GM23338 (cell line): ENCODE measurements around the gene CDHR3. TPM values are rescaled to one million over a fixed set of nuclear protein-coding genes. Genes with fewer than 3 reads are reported as not detected.

Experiments
- ATAC-seq: fragments of 200-7000 bp; cut with Tn5 transposase; 3 replicates; pipeline ENCODE4 v1.9.1; 2020
- DNase-seq: peaks from one replicate; pipeline ENCODE4 v3.0.0-alpha.2; 2015; ENCODE audit warnings: low spot score
- H2AFZ ChIP-seq: fragments of 200-600 bp; sonication (generic); 2 replicates; pipeline ENCODE4 v1.8.0; 2016; ENCODE audit warnings: antibody characterized with exemption, mild to moderate bottlenecking, moderate library complexity
- H3F3A ChIP-seq: fragments of 200-600 bp; sonication (generic); replicated peaks from 2 replicates; pipeline ENCODE4 v1.8.0; 2017; ENCODE audit warnings: antibody characterized with exemption, mixed run types, low read depth
- H3K27ac ChIP-seq: fragments of 200-600 bp; sonication (generic); 2 replicates; pipeline ENCODE4 v1.6.1; 2016; ENCODE audit warnings: low read depth
- H3K27me3 ChIP-seq: fragments of 200-600 bp; sonication (generic); 2 replicates; pipeline ENCODE4 v1.8.0; 2016; ENCODE audit warnings: mild to moderate bottlenecking, mixed run types, moderate library complexity; ENCODE audit not compliant: insufficient read depth
- H3K36me3 ChIP-seq: fragments of 200-600 bp; sonication (generic); 2 replicates; pipeline ENCODE4 v1.8.0; 2016; ENCODE audit warnings: mild to moderate bottlenecking; ENCODE audit not compliant: insufficient read depth
- H3K4me1 ChIP-seq: fragments of 200-600 bp; sonication (generic); 2 replicates; pipeline ENCODE4 v1.8.0; 2016; ENCODE audit warnings: mild to moderate bottlenecking, moderate library complexity; ENCODE audit not compliant: insufficient read depth
- H3K4me2 ChIP-seq: fragments of 200-600 bp; sonication (generic); 2 replicates; pipeline ENCODE4 v1.7.1; 2017; ENCODE audit warnings: mixed run types
- H3K4me3 ChIP-seq: fragments of 200-600 bp; sonication (generic); 2 replicates; pipeline ENCODE4 v1.6.1; 2016; ENCODE audit warnings: mixed run types
- H3K79me2 ChIP-seq: fragments of 200-600 bp; sonication (generic); replicated peaks from 2 replicates; pipeline ENCODE4 v1.8.0; 2017; ENCODE audit warnings: mild to moderate bottlenecking; ENCODE audit not compliant: insufficient read depth
- H3K9me2 ChIP-seq: fragments of 200-600 bp; sonication (generic); 2 replicates; pipeline ENCODE4 v1.8.0; 2017; ENCODE audit not compliant: insufficient read depth
- H4K20me1 ChIP-seq: fragments of 200-600 bp; sonication (generic); replicated peaks from 2 replicates; pipeline ENCODE4 v1.8.0; 2017; ENCODE audit warnings: mild to moderate bottlenecking; ENCODE audit not compliant: insufficient read depth
- H3K27ac Mint-ChIP-seq: 2 replicates; pipeline ENCODE4 v1.8.0; 2020; ENCODE audit warnings: inconsistent platforms, mild to moderate bottlenecking, moderate library complexity, mixed read lengths
- H3K27me3 Mint-ChIP-seq: 3 replicates; pipeline ENCODE4 v1.8.0; 2022; ENCODE audit warnings: low read depth, mild to moderate bottlenecking, moderate library complexity, mixed read lengths, inconsistent platforms; ENCODE audit not compliant: insufficient read depth, poor library complexity
- H3K36me3 Mint-ChIP-seq: 3 replicates; pipeline ENCODE4 v1.8.0; 2021; ENCODE audit warnings: low read depth, mild to moderate bottlenecking, inconsistent platforms, moderate library complexity, mixed read lengths
- H3K4me1 Mint-ChIP-seq: 3 replicates; pipeline ENCODE4 v1.8.0; 2020; ENCODE audit warnings: mild to moderate bottlenecking, inconsistent platforms, mixed read lengths
- H3K4me3 Mint-ChIP-seq: 3 replicates; pipeline ENCODE4 v1.8.0; 2021; ENCODE audit warnings: moderate library complexity, mild to moderate bottlenecking, inconsistent platforms, mixed read lengths
- H3K9me3 Mint-ChIP-seq: 3 replicates; pipeline ENCODE4 v1.8.0; 2020; ENCODE audit warnings: moderate library complexity, mild to moderate bottlenecking, inconsistent platforms, mixed read lengths
- ETS1 ChIP-seq: IDR thresholded peaks from 2 replicates; pipeline ENCODE4 v1.6.1; 2016; ENCODE audit warnings: antibody characterized with exemption
- EZH2phosphoT487 ChIP-seq: fragments of 200-600 bp; sonication (generic); IDR thresholded peaks from one replicate; pipeline ENCODE4 v1.8.1; 2018; ENCODE audit warnings: antibody characterized with exemption; ENCODE audit not compliant: unreplicated experiment
- JUNB ChIP-seq: IDR thresholded peaks from one replicate; pipeline ENCODE4 v1.6.1; 2016; ENCODE audit warnings: antibody characterized with exemption; ENCODE audit not compliant: unreplicated experiment
- POLR2AphosphoS5 ChIP-seq: IDR thresholded peaks from 2 replicates; pipeline ENCODE4 v1.6.1; 2016; ENCODE audit warnings: antibody characterized with exemption, low read depth
- REST ChIP-seq: IDR thresholded peaks from one replicate; pipeline ENCODE4 v1.6.1; 2018; ENCODE audit warnings: antibody characterized with exemption; ENCODE audit not compliant: unreplicated experiment
- ZNF114 ChIP-seq: fragments of 250-450 bp; sonication (Bioruptor Pico); IDR thresholded peaks from 2 replicates; pipeline ENCODE4 v1.5.0; 2020; ENCODE audit warnings: mild to moderate bottlenecking, moderate library complexity
- ZNF331 ChIP-seq: fragments of 250-450 bp; sonication (Bioruptor Pico); IDR thresholded peaks from 2 replicates; pipeline ENCODE4 v1.5.0; 2020; ENCODE audit warnings: low read depth, mild to moderate bottlenecking, moderate library complexity
- polyA plus RNA-seq: library from polyadenylated mRNA; unstranded; fragments of >200 nt; fragmentation: Nextera tagmentation; extraction: Ambion mirVana; gene quantifications from 2 replicates; pipeline ENCODE4 v1.2.1, GENCODE V29; 2016
- total RNA-seq: library from RNA; depleted of rRNA; stranded (reverse); fragments of >200 nt; shearing (Covaris generic); gene quantifications from 2 replicates; pipeline ENCODE4 v1.2.3, GENCODE V29; 2014

CDHR3 gene
- total and polyA plus RNA-seq, 2 experiments from 2014 or later = 5.1 to 12.2 TPM

DNA sequence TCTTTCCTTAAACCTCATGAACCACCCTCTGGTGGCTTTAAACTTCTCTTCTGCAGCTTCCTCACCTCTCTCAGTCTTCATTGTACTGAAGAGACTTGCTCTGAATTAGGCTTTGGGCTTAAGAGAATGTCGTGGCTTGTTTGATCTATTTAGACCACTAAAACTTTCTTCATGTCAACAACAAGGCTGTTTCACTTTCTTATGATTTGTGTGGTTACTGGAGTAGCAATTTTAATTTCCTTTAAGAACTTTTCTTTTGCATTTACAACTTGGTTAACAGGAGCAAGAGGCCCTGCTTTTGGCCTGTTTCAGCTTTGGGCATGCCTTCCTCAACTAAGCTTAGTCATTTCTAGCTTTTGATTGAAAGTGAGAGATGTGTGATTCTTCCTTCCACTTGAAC is 38.1 kb upstream of the CDHR3 start:
- no peaks in the 10 kb centered on the region for H3K4me1 ChIP-seq
- Mint-ChIP-seq H3K27me3 (no peaks in the 10 kb centered on the region), H3K4me3 (no peak overlapping the region), H3K4me1 (no peaks in the 10 kb centered on the region; the same call in 2 of the 3 replicates), H3K9me3 (peaks cover 11% of the 10 kb centered on the region; the same call in 2 of the 3 replicates), H3K27ac (no peak overlapping the region), H3K36me3 (peaks cover 42% of the 10 kb centered on the region)
- no peaks in the 10 kb centered on the region for H4K20me1 ChIP-seq
- H3K4me3 ChIP-seq = no peak overlapping the region
- DNase-seq (no peak), ATAC-seq (no peak)
- H3K27me3 ChIP-seq = no peaks in the 10 kb centered on the region
- no peak overlapping the region for H3K4me2 ChIP-seq
- no peak overlapping the region for H2AFZ ChIP-seq
- H3F3A ChIP-seq = no peaks in the 10 kb centered on the region
- H3K9me2 ChIP-seq = no peaks in the 10 kb centered on the region
- H3K27ac ChIP-seq = no peak overlapping the region
- H3K79me2 ChIP-seq = no peaks in the 10 kb centered on the region
- TF ChIP-seq POLR2AphosphoS5 (no peak), ZNF331 (CRISPR knock-in tag) (no peak), ZNF114 (no peak), REST (no peak), ETS1 (no peak)
- peaks cover 4% of the 10 kb centered on the region for H3K36me3 ChIP-seq

DNA sequence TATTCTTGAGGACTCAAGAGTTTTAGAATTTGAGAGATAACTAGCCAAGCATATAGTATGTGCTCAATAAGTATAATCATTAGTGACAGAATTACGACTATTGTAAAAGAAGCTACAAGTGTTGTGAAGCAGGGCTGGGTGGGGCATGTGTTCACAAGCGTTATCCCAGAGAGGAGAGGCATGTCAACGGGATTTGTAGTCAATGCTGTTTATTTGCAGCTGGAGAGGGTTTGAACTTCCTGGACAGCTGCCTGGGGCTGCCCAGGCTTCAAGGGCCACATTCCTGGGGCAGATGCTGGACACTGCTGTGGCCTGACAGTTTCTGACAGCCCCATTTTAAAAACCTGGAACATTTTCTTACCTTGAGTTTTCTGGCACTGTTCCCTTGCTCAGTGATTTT is 36.9 kb upstream of the CDHR3 start:
- ATAC-seq (no peak), DNase-seq (no peak)
- TF ChIP-seq JUNB = no peak
- no peak for TF ChIP-seq ZNF331 (CRISPR knock-in tag)
- no peak for TF ChIP-seq REST
- no peak for TF ChIP-seq EZH2phosphoT487
- TF ChIP-seq POLR2AphosphoS5 = no peak
- H3K4me1 ChIP-seq = no peaks in the 10 kb centered on the region
- no peak overlapping the region for H3K4me2 ChIP-seq
- H4K20me1 ChIP-seq = no peaks in the 10 kb centered on the region
- no peak overlapping the region for H2AFZ ChIP-seq
- peaks cover 35% of the 10 kb centered on the region for H3K36me3 Mint-ChIP-seq
- no peak overlapping the region for H3K4me3 ChIP-seq
- H3K27me3 ChIP-seq = no peaks in the 10 kb centered on the region
- H3K4me3 Mint-ChIP-seq = no peak overlapping the region
- H3K27me3 Mint-ChIP-seq = no peaks in the 10 kb centered on the region
- H3K4me1 Mint-ChIP-seq = no peaks in the 10 kb centered on the region; the same call in 2 of the 3 replicates
- H3K9me2 ChIP-seq = no peaks in the 10 kb centered on the region
- no peaks in the 10 kb centered on the region for H3F3A ChIP-seq
- peaks cover 11% of the 10 kb centered on the region; the same call in 2 of the 3 replicates for H3K9me3 Mint-ChIP-seq
- no peaks in the 10 kb centered on the region for H3K79me2 ChIP-seq
- no peak overlapping the region for H3K27ac Mint-ChIP-seq
- H3K27ac ChIP-seq = no peak overlapping the region
- peaks cover 4% of the 10 kb centered on the region for H3K36me3 ChIP-seq
